Left renal pelvis (tissue), 4 donors: ENCODE data around the gene MRRF. TPM values are rescaled to one million over a fixed set of nuclear protein-coding genes. Genes with fewer than 3 reads are reported as not detected.
"Not testable (repeated sequence)": the region's sequence is repeated elsewhere in the genome, so short reads cannot be mapped to it uniquely, and the experiment has no call there.

ENCODE experiments used
- DNase-seq, 4 donors: peaks; one replicate each; pipeline ENCODE4 v3.0.0-alpha.2; 2013; ENCODE audit warnings: low read depth in 4 of 4, low spot score in 3 of 4
- polyA plus RNA-seq, 4 donors: library from polyadenylated mRNA; unstranded; fragments of 120-200 nt; gene quantifications; one replicate each; pipeline ENCODE4 v1.2.1, GENCODE V29; 2013; ENCODE audit not compliant: insufficient read length in 4 of 4

The MRRF gene
- polyA plus RNA-seq, 4 donors, result 21.9 to 46.3 (median 44.9) TPM

DNA sequence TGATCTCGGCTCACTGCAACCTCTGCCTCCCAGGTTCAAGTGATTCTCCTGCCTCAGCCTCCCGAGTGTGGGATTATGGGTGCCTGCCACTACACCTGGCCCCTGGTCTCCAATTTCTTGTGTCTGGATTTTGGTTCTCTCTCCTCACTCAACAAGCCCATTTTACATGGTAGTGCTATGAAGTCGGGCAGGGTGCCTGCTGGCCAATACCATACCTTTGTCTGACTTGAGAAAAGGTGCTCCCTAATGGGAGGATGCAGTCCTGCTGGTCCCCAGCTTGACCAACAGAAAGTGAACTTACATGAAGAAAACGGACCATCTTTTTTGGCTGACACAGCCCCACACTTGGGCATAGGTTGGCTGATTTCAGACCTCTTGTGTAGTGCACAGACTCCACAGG, 84.5 kb downstream of the MRRF start:
- DNase-seq, result no peak

- DNase-seq, result peak in 2 of 4 donors; percentile 39 to 40
Observed at GRCh38 chr9:122350577-122351355, 86.1 kb downstream of the MRRF start.

- no peak for DNase-seq
Observed at GRCh38 chr9:122354536-122355199, 90.0 kb downstream of the MRRF start.

DNA sequence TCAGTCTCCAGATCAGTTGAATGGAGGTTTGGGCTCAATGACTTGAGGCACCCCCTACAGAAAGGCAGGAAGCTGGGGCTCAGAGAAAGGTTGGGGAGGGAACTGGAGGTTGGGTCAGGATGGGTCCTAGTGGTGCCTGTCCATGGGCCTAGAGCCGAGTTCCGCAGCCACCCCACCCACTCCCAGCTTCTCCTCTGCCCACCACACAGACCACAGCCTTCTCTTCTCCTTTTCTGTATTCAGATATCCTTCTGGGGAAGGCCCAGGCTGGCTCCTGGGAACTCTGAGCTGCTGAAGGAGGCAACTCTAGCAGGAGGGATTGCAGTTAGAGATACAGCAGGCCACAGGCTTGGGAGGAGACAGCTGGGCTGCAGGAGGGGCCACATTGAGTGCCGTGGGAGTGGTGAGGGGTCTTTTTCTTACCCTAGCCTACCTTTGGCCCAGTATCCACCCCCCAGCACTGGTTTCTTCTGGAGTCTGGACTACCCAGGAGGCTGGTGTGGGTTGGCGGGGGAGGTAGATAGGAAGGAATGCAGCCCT, 90.7 kb downstream of the MRRF start:
- DNase-seq, result no peak

GRCh38 chr9:122356627-122357026, 91.9 kb downstream of the MRRF start:
- no peak for DNase-seq

DNA sequence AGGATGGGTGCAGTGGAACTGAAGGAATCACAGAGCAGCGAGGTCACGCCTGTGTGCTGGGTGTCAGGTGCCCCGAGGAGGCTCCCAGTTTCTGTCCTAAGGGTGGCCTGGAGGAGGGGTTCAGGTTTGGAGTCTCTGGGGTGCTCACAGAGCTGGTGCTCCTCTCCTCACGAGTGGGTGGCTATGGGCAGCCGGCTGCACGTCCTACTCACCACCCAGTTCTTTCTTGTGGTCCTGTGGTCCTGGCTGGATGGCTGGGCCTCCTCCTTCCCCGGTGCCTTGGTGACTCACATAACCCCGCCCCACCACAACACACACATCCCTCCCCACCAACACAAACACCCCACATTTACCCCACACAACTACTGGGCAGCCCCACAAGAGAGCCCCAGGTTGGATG, 96.2 kb downstream of the MRRF start:
- no peak for DNase-seq

- not testable (repeated sequence) for DNase-seq
Observed at GRCh38 chr9:122363131-122363530, 98.4 kb downstream of the MRRF start.

DNA sequence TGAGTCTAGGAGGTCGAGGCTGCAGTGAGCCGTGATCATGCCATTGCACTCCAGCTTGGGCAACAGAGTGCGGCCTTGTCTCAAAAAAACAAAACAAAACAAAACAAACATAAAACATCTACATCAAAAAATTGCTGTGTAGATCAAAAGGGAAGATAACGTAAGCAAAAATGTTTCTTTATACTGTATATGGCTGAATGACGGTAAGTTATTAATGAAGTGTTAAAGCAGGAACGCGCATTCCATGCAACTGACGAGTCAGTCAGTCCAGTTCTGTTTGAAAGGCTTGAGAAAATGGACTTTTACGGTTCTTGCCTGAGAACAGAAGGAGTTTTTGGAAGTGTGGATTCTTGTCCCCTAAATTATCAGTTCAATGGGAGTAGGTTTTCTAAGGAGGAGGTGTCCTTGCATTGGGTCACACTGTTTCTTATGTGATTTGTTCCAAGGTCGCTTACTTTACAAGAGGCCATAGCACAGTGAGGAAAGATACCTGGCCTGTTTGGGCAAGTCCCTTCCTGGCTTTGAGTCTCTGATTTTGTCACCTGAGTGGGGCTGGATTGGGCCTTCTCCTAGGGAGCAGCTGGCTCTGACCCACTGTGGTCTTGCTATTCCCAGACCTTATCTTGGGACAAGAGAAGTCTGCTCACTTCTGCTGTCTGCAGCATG, 99.6 kb downstream of the MRRF start:
- no peak for DNase-seq

- no peak for DNase-seq
Observed at GRCh38 chr9:122364783-122365150, 100.1 kb downstream of the MRRF start.

GRCh38 chr9:122366074-122366660, 101.5 kb downstream of the MRRF start:
- no peak for DNase-seq

DNA sequence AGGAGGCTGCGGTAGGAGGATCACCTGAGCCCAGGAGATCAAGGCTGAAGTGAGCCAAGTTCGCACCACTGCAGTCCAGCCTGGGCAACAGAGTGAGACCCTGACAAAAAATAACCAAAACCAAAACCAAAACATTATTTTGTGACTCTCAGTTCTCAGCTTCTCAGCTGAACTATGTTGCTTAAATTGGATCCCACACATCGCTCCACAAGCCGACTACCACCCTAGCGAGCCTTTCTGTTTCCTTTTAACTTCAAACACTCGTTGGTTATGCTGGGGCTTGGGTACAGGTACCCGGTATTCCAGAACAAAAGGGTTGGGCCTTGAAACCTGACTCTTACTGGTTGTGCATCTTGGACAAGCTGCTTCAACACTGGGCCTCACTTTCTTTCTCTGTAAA, 102.4 kb downstream of the MRRF start:
- no peak for DNase-seq

DNA sequence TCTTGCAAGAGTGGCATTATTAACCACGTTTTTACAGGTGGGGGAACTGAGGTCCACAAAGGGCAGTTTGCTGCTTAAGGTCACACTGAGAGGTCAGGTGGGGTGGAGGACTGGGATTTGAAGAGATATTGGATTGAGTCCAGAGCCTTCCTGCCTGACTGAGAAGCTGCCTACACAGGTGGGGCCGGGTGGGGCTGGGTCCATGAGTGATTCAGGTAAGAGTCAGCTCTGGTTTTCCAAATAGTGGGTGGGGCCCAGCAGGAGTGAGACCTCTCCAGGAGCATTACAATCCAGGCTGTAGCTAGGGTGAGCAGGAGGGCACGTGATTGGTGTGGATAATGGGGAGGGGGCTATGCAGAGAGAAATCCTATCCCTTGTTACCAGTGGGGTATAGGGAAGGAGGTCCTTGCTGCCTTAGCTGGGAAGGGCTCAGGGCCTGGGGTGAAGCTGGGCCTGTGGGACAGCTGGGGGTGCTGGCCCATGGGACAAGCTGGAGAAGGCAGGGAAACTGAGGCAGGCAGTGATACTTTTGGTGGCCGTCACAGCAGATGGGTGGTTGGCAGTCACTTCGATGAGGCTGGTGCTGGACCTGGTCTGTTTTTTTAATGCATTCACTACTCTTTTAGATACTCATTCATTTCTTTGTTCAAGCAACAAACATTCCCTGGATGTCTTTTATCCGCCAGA, 103.2 kb downstream of the MRRF start:
- DNase-seq, result no peak

DNA sequence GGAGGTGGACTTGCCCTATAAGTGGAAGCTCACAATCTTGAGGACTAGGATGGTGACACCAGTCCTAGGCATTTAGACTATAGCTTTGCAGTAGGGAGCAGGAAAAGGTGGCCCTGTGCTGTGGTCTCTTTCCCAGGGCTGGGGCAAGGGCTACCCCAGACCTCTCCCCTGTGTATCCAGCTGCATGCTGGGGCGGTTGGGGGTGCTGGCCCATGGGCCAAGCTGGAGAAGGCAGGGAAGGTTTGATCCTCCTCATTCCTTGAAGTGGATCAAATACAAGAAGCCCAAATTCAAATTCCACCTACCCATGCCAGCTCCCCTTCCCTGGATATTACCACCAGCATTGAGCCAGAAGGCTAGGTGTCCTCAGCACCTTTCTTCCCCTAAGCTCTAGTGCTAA, 104.0 kb downstream of the MRRF start:
- no peak for DNase-seq

- no peak for DNase-seq
Observed at GRCh38 chr9:122370303-122370702, 105.6 kb downstream of the MRRF start.

DNA sequence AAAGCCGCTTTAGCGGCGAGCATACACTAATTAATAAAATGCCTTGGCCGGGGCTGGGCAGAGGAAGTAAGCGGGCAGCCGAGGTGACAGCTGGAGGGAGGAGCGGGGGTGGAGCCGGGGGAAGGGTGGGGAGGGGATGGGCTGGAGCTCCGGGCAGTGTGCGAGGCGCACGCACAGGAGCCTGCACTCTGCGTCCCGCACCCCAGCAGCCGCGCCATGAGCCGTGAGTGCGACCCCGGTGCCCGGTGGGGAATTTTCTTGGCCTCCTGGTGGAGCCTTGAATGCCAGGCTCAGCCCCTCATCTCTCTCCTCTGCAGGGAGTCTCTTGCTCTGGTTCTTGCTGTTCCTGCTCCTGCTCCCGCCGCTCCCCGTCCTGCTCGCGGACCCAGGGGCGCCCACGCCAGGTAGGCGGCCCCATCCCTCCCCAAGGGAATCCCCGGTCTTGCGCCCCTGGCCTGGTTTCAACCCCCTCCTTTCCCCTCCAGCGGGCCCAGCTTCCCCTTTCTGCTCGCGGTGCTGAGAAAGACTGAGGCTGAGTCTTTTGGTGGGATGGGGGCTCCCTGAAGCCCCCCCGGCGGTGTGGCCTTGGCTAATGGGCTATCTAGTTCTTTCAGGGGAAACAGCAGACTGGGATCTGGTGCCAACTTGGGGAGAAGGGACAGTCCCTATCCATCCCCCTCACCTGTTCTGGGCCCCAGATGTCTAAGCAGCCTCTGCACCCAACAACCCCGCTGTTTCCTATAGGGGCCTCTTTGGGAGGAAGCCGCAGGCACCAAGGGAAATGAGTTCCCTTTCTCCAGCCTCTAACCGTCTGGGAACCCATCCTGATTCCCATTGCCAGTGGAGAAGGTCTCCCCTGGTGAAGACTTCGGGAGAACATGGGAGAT, 106.4 kb downstream of the MRRF start, which contains the start of gene PTGS1:
Gene PTGS1 (plus strand): TSS at position 156 of the 887 bp plus-strand sequence. CDS start 61 bp downstream, at position 217.
- no peak for DNase-seq

DNA sequence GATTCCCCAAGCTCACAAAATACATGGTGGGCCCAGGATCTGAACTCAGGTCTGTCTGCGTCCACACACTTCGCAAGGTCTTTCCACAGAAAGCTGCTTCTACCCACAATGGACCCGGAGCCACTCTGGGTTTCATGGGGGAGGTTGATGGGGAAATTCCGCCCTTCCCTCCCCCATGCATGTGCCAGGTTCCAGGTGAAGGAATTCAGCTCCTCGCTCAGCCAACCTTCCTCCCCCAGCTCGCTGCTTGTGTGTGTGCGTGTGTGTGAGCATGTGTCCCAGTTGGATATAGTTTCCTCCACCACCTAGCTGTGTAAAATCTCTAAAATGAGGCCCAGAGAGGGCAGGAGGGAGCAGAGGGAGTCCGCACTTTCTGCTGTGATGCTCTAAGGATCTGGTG, 107.2 kb downstream of the MRRF start:
- no peak for DNase-seq

DNA sequence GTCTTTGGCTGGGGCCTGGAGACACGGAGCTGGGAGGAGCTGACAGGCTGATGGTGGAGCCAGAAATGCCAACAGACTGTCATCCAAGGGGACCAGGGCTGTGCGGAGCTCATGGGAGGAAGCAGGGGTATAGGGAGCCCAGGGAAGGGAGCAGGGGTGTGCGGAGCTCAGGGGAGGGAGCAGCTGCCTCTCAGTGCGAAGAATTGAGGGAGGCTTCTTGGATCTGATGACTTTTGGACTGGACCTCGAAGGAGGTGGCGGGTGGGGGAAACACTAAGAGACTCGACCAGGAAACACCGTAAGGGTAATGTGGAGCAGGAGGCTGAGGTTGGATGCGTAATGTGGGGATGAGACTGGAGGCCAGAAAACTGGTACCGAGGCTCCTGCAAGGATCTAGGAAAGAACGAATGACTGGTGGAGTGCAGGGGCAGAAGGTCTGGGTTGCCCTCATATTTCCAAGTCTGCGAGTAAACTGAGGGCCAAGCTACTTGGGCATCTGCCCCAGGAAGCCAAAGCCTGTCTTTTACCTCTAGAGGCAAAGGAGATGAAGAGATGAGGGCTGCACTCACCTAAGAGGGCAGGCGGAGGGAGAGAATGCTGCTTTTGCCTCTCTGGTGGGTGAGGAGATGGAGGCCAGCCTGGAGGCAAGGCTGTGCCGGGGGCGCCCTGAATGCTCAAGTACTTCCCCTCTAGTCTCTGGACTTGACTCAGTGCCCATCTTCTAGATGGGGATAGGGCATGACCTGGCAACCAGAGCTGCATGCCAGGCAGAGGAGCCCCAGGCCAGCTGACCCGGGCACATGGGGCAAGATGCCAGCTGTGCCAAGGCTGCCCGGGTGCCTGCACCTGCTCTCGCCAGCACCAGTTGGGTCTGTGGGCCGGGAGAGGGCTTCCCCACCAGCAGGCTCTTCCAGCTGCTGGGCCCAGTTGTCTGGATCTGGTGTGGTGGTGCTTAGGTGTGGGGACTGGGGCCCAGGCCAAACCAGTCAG, 108.5 kb downstream of the MRRF start:
- DNase-seq, result no peak

GRCh38 chr9:122374885-122375420, 110.3 kb downstream of the MRRF start:
- DNase-seq, result peak in 1 of 4 donors; percentile 42
